ENCODE data around the gene HDGFL1. TPM values are rescaled to one million over a fixed set of nuclear protein-coding genes. Genes with fewer than 3 reads are reported as not detected.
A peak's percentile ranks its signal among the peaks of the same experiment; 100 is the strongest.

The HDGFL1 gene
- total RNA-seq, result not detected
- not detected for total RNA-seq (2013)
- 0 to 0.14 (median 0) reads per million in 29 experiments for total RNA-seq

GRCh38 chr6:22569281-22570184 is at the start of gene HDGFL1:
TSS of gene HDGFL1 (plus strand) at chr6:22569566. CDS start at chr6:22569576, 10 bp downstream.
- WGBS (ENCODE audit: insufficient coverage), result 97% methylated on average over 79 of the region's 89 CpGs
- no peak for ATAC-seq (replicated peaks in 1 of 4)

GRCh38 chr6:22521035-22521434 is 48.3 kb upstream of the HDGFL1 start:
- Histone ChIP-seq H3K4me1 (ENCODE audit: control insufficient read depth in 1 of 2, extremely low read depth in 1 of 2, insufficient read depth in 2 of 2, low read length in 2 of 2) (no peaks in the 10 kb centered on the region), H3K4me3 (ENCODE audit: control insufficient read depth in 1 of 2, extremely low read depth in 1 of 2, low read length in 1 of 2) (no peak overlapping the region), H3K27me3 (replicated peaks in 1 of 2; ENCODE audit: control insufficient read depth in 2 of 2, extremely low read depth in 1 of 2, insufficient read depth in 2 of 2, low read length in 1 of 2) (no peaks in the 10 kb centered on the region), H3K36me3 (ENCODE audit: control insufficient read depth in 2 of 2, extremely low read depth in 1 of 2, insufficient read depth in 1 of 2, low read length in 1 of 2) (no peaks in the 10 kb centered on the region), H3K9me3 (no peaks in the 10 kb centered on the region), H3K27ac (ENCODE audit: low read length) (no peak overlapping the region)
- peaks cover 0 to 15% (median 0%) of the 10 kb centered on the region in 3 donors for H3K9me3 Mint-ChIP-seq
- DNase-seq, result no peak
- H3K4me1 Mint-ChIP-seq, result no peaks in the 10 kb centered on the region
- no peaks in the 10 kb centered on the region for H3K27me3 Mint-ChIP-seq
- H3K36me3 Mint-ChIP-seq, result no peaks in the 10 kb centered on the region
- WGBS (ENCODE audit: insufficient coverage), result 96% methylated on average over 3 of the region's 4 CpGs
- ChIA-PET POLR2A (no interaction called here), CTCF (no interaction called here)
- no peak overlapping the region for H3K4me3 Mint-ChIP-seq
- H3K27ac Mint-ChIP-seq, result no peak overlapping the region
- ATAC-seq (replicated peaks in 1 of 4), result no peak

More at GRCh38 chr6:22569281-22570184, at the start of gene HDGFL1:
- H3K4me1 Mint-ChIP-seq, result no peaks in the 10 kb centered on the region
- ChIA-PET CTCF (no interaction called here), POLR2A (no interaction called here)
- Histone ChIP-seq H3K9me3 (no peaks in the 10 kb centered on the region), H3K4me1 (ENCODE audit: control insufficient read depth in 1 of 2, extremely low read depth in 1 of 2, insufficient read depth in 2 of 2, low read length in 2 of 2) (no peaks in the 10 kb centered on the region), H3K36me3 (ENCODE audit: control insufficient read depth in 2 of 2, extremely low read depth in 1 of 2, insufficient read depth in 1 of 2, low read length in 1 of 2) (no peaks in the 10 kb centered on the region), H3K27ac (ENCODE audit: low read length) (no peak within 1 kb of the TSS), H3K27me3 (replicated peaks in 1 of 2; ENCODE audit: control insufficient read depth in 2 of 2, extremely low read depth in 1 of 2, insufficient read depth in 2 of 2, low read length in 1 of 2) (no peaks in the 10 kb centered on the region), H3K4me3 (ENCODE audit: control insufficient read depth in 1 of 2, extremely low read depth in 1 of 2, low read length in 1 of 2) (no peak within 1 kb of the TSS)
- peaks cover 0 to 10% (median 9%) of the 10 kb centered on the region in 3 donors for H3K9me3 Mint-ChIP-seq
- DNase-seq, result peak in 1 of 35 experiments; percentile 23
- no peaks in the 10 kb centered on the region for H3K27me3 Mint-ChIP-seq
- no peaks in the 10 kb centered on the region for H3K36me3 Mint-ChIP-seq
- no peak within 1 kb of the TSS for H3K27ac Mint-ChIP-seq
- H3K4me3 Mint-ChIP-seq, result no peak within 1 kb of the TSS

- H3K4me3 Mint-ChIP-seq, result no peak overlapping the region
- POLR2A ChIA-PET, result interaction anchor here in 1 of 2 donors (0.5 kb wide), 1 partner anchor 538 kb away, joined by 10 read pairs; no protein-coding TSS in a partner anchor
- no peaks in the 10 kb centered on the region for H3K36me3 ChIP-seq (ENCODE audit: control insufficient read depth in 2 of 2, extremely low read depth in 1 of 2, insufficient read depth in 1 of 2, low read length in 1 of 2)
Measured at GRCh38 chr6:22526736-22527135, 42.6 kb upstream of the HDGFL1 start.

GRCh38 chr6:22529866-22530265 is 39.5 kb upstream of the HDGFL1 start:
- POLR2A ChIA-PET, result no interaction called here

More at GRCh38 chr6:22526736-22527135, 42.6 kb upstream of the HDGFL1 start:
- Mint-ChIP-seq H3K4me1 (no peaks in the 10 kb centered on the region), H3K27me3 (no peaks in the 10 kb centered on the region), H3K36me3 (no peaks in the 10 kb centered on the region), H3K27ac (no peak overlapping the region), H3K9me3 (peaks cover 0 to 5% (median 0%) of the 10 kb centered on the region in 3 donors)
- H3K9me3 ChIP-seq, result no peaks in the 10 kb centered on the region
- H3K27ac ChIP-seq (ENCODE audit: low read length), result no peak overlapping the region
- no peak overlapping the region for H3K4me3 ChIP-seq (ENCODE audit: control insufficient read depth in 1 of 2, extremely low read depth in 1 of 2, low read length in 1 of 2)
- DNase-seq (no peak), ATAC-seq (replicated peaks in 1 of 4) (no peak)
- no peaks in the 10 kb centered on the region for H3K4me1 ChIP-seq (ENCODE audit: control insufficient read depth in 1 of 2, extremely low read depth in 1 of 2, insufficient read depth in 2 of 2, low read length in 2 of 2)
- CTCF ChIA-PET, result no interaction called here
- H3K27me3 ChIP-seq (replicated peaks in 1 of 2; ENCODE audit: control insufficient read depth in 2 of 2, extremely low read depth in 1 of 2, insufficient read depth in 2 of 2, low read length in 1 of 2), result no peaks in the 10 kb centered on the region

GRCh38 chr6:22530506-22530905 is 38.9 kb upstream of the HDGFL1 start:
- DNase-seq (no peak), ATAC-seq (replicated peaks in 1 of 4) (no peak)
- Histone ChIP-seq H3K4me1 (ENCODE audit: control insufficient read depth in 1 of 2, extremely low read depth in 1 of 2, insufficient read depth in 2 of 2, low read length in 2 of 2) (no peaks in the 10 kb centered on the region), H3K27me3 (replicated peaks in 1 of 2; ENCODE audit: control insufficient read depth in 2 of 2, extremely low read depth in 1 of 2, insufficient read depth in 2 of 2, low read length in 1 of 2) (no peaks in the 10 kb centered on the region), H3K4me3 (ENCODE audit: control insufficient read depth in 1 of 2, extremely low read depth in 1 of 2, low read length in 1 of 2) (no peak overlapping the region), H3K36me3 (ENCODE audit: control insufficient read depth in 2 of 2, extremely low read depth in 1 of 2, insufficient read depth in 1 of 2, low read length in 1 of 2) (no peaks in the 10 kb centered on the region), H3K9me3 (no peaks in the 10 kb centered on the region), H3K27ac (ENCODE audit: low read length) (no peak overlapping the region)
- H3K27ac Mint-ChIP-seq, result no peak overlapping the region
- H3K27me3 Mint-ChIP-seq, result no peaks in the 10 kb centered on the region
- POLR2A ChIA-PET, result no interaction called here
- H3K4me1 Mint-ChIP-seq, result no peaks in the 10 kb centered on the region
- H3K36me3 Mint-ChIP-seq, result no peaks in the 10 kb centered on the region
- H3K9me3 Mint-ChIP-seq, result peaks cover 0 to 4% (median 0%) of the 10 kb centered on the region in 3 donors
- CTCF ChIA-PET, result no interaction called here
- WGBS (ENCODE audit: insufficient coverage), result no CpG with 5 or more reads among the region's 1 CpG
- no peak overlapping the region for H3K4me3 Mint-ChIP-seq

More at GRCh38 chr6:22529866-22530265, 39.5 kb upstream of the HDGFL1 start:
- no CpG with 5 or more reads among the region's 1 CpG for WGBS (ENCODE audit: insufficient coverage)
- H3K27ac ChIP-seq (ENCODE audit: low read length), result no peak overlapping the region
- H3K9me3 ChIP-seq, result no peaks in the 10 kb centered on the region
- H3K4me1 ChIP-seq (ENCODE audit: control insufficient read depth in 1 of 2, extremely low read depth in 1 of 2, insufficient read depth in 2 of 2, low read length in 2 of 2), result no peaks in the 10 kb centered on the region
- H3K27me3 Mint-ChIP-seq, result no peaks in the 10 kb centered on the region
- CTCF ChIA-PET, result no interaction called here
- H3K36me3 Mint-ChIP-seq, result no peaks in the 10 kb centered on the region
- DNase-seq, result no peak
- no peak for ATAC-seq (replicated peaks in 1 of 4)
- H3K4me1 Mint-ChIP-seq, result no peaks in the 10 kb centered on the region
- H3K27ac Mint-ChIP-seq, result no peak overlapping the region
- no peaks in the 10 kb centered on the region for H3K9me3 Mint-ChIP-seq
- H3K36me3 ChIP-seq (ENCODE audit: control insufficient read depth in 2 of 2, extremely low read depth in 1 of 2, insufficient read depth in 1 of 2, low read length in 1 of 2), result no peaks in the 10 kb centered on the region
- no peak overlapping the region for H3K4me3 Mint-ChIP-seq
- no peaks in the 10 kb centered on the region for H3K27me3 ChIP-seq (replicated peaks in 1 of 2; ENCODE audit: control insufficient read depth in 2 of 2, extremely low read depth in 1 of 2, insufficient read depth in 2 of 2, low read length in 1 of 2)
- no peak overlapping the region for H3K4me3 ChIP-seq (ENCODE audit: control insufficient read depth in 1 of 2, extremely low read depth in 1 of 2, low read length in 1 of 2)

- 79% methylated on average over 2 of the region's 4 CpGs for WGBS (ENCODE audit: insufficient coverage)
- ATAC-seq (replicated peaks in 1 of 4) (no peak), DNase-seq (no peak)
- Mint-ChIP-seq H3K27ac (no peak overlapping the region), H3K9me3 (peaks cover 4 to 10% (median 5%) of the 10 kb centered on the region in 3 donors), H3K4me3 (no peak overlapping the region), H3K27me3 (no peaks in the 10 kb centered on the region), H3K36me3 (no peaks in the 10 kb centered on the region), H3K4me1 (no peaks in the 10 kb centered on the region)
- Histone ChIP-seq H3K4me3 (ENCODE audit: control insufficient read depth in 1 of 2, extremely low read depth in 1 of 2, low read length in 1 of 2) (no peak overlapping the region), H3K27me3 (replicated peaks in 1 of 2; ENCODE audit: control insufficient read depth in 2 of 2, extremely low read depth in 1 of 2, insufficient read depth in 2 of 2, low read length in 1 of 2) (no peaks in the 10 kb centered on the region), H3K27ac (ENCODE audit: low read length) (no peak overlapping the region), H3K36me3 (ENCODE audit: control insufficient read depth in 2 of 2, extremely low read depth in 1 of 2, insufficient read depth in 1 of 2, low read length in 1 of 2) (no peaks in the 10 kb centered on the region), H3K4me1 (ENCODE audit: control insufficient read depth in 1 of 2, extremely low read depth in 1 of 2, insufficient read depth in 2 of 2, low read length in 2 of 2) (no peaks in the 10 kb centered on the region), H3K9me3 (no peaks in the 10 kb centered on the region)
- ChIA-PET CTCF (no interaction called here), POLR2A (no interaction called here)
Measured at GRCh38 chr6:22536122-22536521, 33.2 kb upstream of the HDGFL1 start.

All from T-cell (primary cell).